ENCODE results near the gene NFAT5.
"Not testable (repeated sequence)": the region's sequence is repeated elsewhere in the genome, so short reads cannot be mapped to it uniquely, and the experiment has no call there.

NFAT5 gene

GRCh38 chr16:69633375-69633774 is 67.6 kb downstream of the NFAT5 start:
- TF ChIP-seq CTCF (conservative IDR thresholded peaks at IDR 0.05), result no peak
- no peak overlapping the region for H3K27ac ChIP-seq

- H3K27ac ChIP-seq, result not testable (repeated sequence)
Measured at GRCh38 chr16:69636563-69637146, 70.9 kb downstream of the NFAT5 start.

- H3K27ac ChIP-seq, result not testable (repeated sequence)
Measured at GRCh38 chr16:69637206-69637865, 71.6 kb downstream of the NFAT5 start.

- H3K27ac ChIP-seq, result not testable (repeated sequence)
Measured at GRCh38 chr16:69643997-69644396, 78.2 kb downstream of the NFAT5 start.

- no peak overlapping the region for H3K27ac ChIP-seq
- TF ChIP-seq CTCF (conservative IDR thresholded peaks at IDR 0.05), result no peak
Measured at GRCh38 chr16:69644790-69645189, 79.0 kb downstream of the NFAT5 start.

GRCh38 chr16:69647020-69647419 is 81.3 kb downstream of the NFAT5 start:
- no peak for TF ChIP-seq CTCF (conservative IDR thresholded peaks at IDR 0.05)
- no peak overlapping the region for H3K27ac ChIP-seq

GRCh38 chr16:69651217-69651616 is 85.5 kb downstream of the NFAT5 start:
- H3K27ac ChIP-seq, result no peak overlapping the region
- no peak for TF ChIP-seq CTCF (conservative IDR thresholded peaks at IDR 0.05)

GRCh38 chr16:69654280-69654931 is 88.6 kb downstream of the NFAT5 start:
- H3K27ac ChIP-seq, result no peak overlapping the region
- TF ChIP-seq CTCF (conservative IDR thresholded peaks at IDR 0.05), result no peak

- TF ChIP-seq CTCF (conservative IDR thresholded peaks at IDR 0.05), result no peak
- no peak overlapping the region for H3K27ac ChIP-seq
Measured at GRCh38 chr16:69660166-69660565, 94.4 kb downstream of the NFAT5 start.

All from VCaP (cell line).